Stomach (tissue), 4 donors: ENCODE measurements around the gene NEDD4L.

Experiments
- POLR2AphosphoS5 ChIP-seq, 3 donors: sonication (generic); formaldehyde crosslinking; IDR thresholded peaks; one replicate each; pipeline ENCODE4 v1.6.1; 2016; ENCODE audit warnings: antibody characterized with exemption in 3 of 3
- TF ChIP-seq, protein P1 (sequence below), 7 experiments: fragments of 450-650 bp in 4 of 7; fragments of 200-600 bp in 3 of 7; sonication (generic) in 3 of 7; IDR thresholded peaks; one replicate each; pipeline ENCODE4 v1.5.1; 2016 to 2019; ENCODE audit warnings: antibody characterized with exemption in 7 of 7, control low read depth in 2 of 7, mild to moderate bottlenecking in 1 of 7

DNA sequence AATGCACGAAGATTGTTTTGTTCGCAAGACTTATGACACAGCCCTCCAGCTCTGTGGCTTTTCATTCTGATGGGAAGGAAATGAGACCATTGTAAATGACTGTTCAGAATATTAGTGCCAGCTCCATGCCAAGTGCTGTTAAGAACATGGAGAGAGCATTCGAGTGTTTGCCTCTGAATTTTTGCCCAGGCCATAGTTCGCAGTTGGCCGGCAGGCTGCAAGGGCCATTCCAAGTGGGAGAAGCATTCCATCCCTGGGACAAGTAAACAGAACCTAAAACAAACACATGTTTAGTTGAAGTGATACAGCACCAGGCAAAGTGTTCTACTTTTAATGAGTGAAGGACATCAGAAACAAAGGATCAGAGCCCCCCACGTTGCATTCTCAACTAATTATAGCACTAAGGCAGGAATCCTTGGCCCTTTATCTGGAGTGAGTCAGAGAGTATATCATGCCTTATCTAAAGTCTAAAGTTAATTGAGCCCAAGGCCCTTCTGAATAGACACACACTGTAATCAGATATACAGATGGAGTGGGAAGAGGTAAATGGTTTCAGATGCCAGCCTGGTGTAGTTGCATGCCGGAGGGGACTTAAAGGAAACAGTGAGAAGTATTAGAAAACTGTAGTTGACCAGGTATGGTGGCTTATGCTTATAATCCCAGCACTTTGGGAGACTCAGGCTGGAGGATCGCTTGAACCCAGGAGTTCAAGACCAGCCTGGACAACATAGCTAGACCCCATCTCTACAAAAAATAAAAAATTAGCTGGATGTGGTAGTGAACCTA lies 53.3 kb downstream of the NEDD4L start:
- TF ChIP-seq, protein P1, sequence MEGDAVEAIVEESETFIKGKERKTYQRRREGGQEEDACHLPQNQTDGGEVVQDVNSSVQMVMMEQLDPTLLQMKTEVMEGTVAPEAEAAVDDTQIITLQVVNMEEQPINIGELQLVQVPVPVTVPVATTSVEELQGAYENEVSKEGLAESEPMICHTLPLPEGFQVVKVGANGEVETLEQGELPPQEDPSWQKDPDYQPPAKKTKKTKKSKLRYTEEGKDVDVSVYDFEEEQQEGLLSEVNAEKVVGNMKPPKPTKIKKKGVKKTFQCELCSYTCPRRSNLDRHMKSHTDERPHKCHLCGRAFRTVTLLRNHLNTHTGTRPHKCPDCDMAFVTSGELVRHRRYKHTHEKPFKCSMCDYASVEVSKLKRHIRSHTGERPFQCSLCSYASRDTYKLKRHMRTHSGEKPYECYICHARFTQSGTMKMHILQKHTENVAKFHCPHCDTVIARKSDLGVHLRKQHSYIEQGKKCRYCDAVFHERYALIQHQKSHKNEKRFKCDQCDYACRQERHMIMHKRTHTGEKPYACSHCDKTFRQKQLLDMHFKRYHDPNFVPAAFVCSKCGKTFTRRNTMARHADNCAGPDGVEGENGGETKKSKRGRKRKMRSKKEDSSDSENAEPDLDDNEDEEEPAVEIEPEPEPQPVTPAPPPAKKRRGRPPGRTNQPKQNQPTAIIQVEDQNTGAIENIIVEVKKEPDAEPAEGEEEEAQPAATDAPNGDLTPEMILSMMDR (IDR thresholded peaks at IDR 0.05) = no peak
- no peak for TF ChIP-seq POLR2AphosphoS5 (IDR thresholded peaks at IDR 0.05)
